Measurements from ENCODE around the gene SRGAP1.

Gene SRGAP1

GRCh38 chr12:64205542-64205941 is 361.0 kb downstream of the SRGAP1 start:
- no peak for DNase-seq (ENCODE audit: low spot score)

- DNase-seq (ENCODE audit: low spot score): no peak
These were observed 363.0 kb downstream of the SRGAP1 start for GRCh38 chr12:64207453-64207852.

Measured in SW480 (cell line).